ENCODE measurements around the gene SLC15A2. TPM values are rescaled to one million over a fixed set of nuclear protein-coding genes. Genes with fewer than 3 reads are reported as not detected.

Gene SLC15A2
- total and polyA plus RNA-seq, 4 donors: 8.5 to 48.2 (median 29.1) TPM

GRCh38 chr3:121916189-121916588, 22.0 kb downstream of the SLC15A2 start:
- Histone ChIP-seq H3K4me3 (no peak overlapping the region), H3K36me3 (ENCODE audit: control insufficient read depth in 4 of 4, insufficient read depth in 4 of 4, low read length in 4 of 4) (peaks cover 0 to 5% (median 0%) of the 10 kb centered on the region in 4 donors), H3K27ac (ENCODE audit: low read depth in 1 of 2, low read length in 1 of 2) (no peak overlapping the region), H3K9ac (ENCODE audit: insufficient read depth in 1 of 2, low read length in 2 of 2) (no peak overlapping the region), H3K9me3 (ENCODE audit: control insufficient read depth in 4 of 4, insufficient read depth in 3 of 4, low read length in 3 of 4) (no peaks in the 10 kb centered on the region), H3K4me1 (ENCODE audit: control insufficient read depth in 5 of 5, insufficient read depth in 5 of 5, low read length in 5 of 5) (no peaks in the 10 kb centered on the region), H3K27me3 (ENCODE audit: control insufficient read depth in 3 of 3, insufficient read depth in 3 of 3, low read length in 2 of 3) (no peaks in the 10 kb centered on the region)
- DNase-seq: no peak
- TF ChIP-seq CTCF (IDR thresholded peaks at IDR 0.05; ENCODE audit: control extremely low read depth, extremely low read depth): no peak
- ATAC-seq (ENCODE audit: insufficient read depth, low FRiP score): no peak

GRCh38 chr3:121918779-121919483, 24.7 kb downstream of the SLC15A2 start:
- no peak overlapping the region for H3K9ac ChIP-seq (ENCODE audit: insufficient read depth in 1 of 2, low read length in 2 of 2)
- no peak overlapping the region for H3K27ac ChIP-seq (ENCODE audit: low read depth in 1 of 2, low read length in 1 of 2)
- ATAC-seq (ENCODE audit: insufficient read depth, low FRiP score) (no peak), DNase-seq (peak; percentile 36 to 46 (median 40))
- no peaks in the 10 kb centered on the region for H3K27me3 ChIP-seq (ENCODE audit: control insufficient read depth in 3 of 3, insufficient read depth in 3 of 3, low read length in 2 of 3)
- no peak overlapping the region for H3K4me3 ChIP-seq
- H3K36me3 ChIP-seq (ENCODE audit: control insufficient read depth in 4 of 4, insufficient read depth in 4 of 4, low read length in 4 of 4): peaks cover 0 to 5% (median 0%) of the 10 kb centered on the region in 4 donors
- 86 to 88% methylated on average over 19 of the region's 19 CpGs for WGBS, 2 donors
- no peaks in the 10 kb centered on the region for H3K4me1 ChIP-seq (ENCODE audit: control insufficient read depth in 5 of 5, insufficient read depth in 5 of 5, low read length in 5 of 5)
- TF ChIP-seq CTCF (IDR thresholded peaks at IDR 0.05; ENCODE audit: control extremely low read depth, extremely low read depth): no peak
- H3K9me3 ChIP-seq (ENCODE audit: control insufficient read depth in 4 of 4, insufficient read depth in 3 of 4, low read length in 3 of 4): no peaks in the 10 kb centered on the region

GRCh38 chr3:121924734-121925133, 30.5 kb downstream of the SLC15A2 start:
- Histone ChIP-seq H3K4me1 (ENCODE audit: control insufficient read depth in 5 of 5, insufficient read depth in 5 of 5, low read length in 5 of 5) (no peaks in the 10 kb centered on the region), H3K9me3 (ENCODE audit: control insufficient read depth in 4 of 4, insufficient read depth in 3 of 4, low read length in 3 of 4) (no peaks in the 10 kb centered on the region), H3K9ac (ENCODE audit: insufficient read depth in 1 of 2, low read length in 2 of 2) (no peak overlapping the region), H3K27me3 (ENCODE audit: control insufficient read depth in 3 of 3, insufficient read depth in 3 of 3, low read length in 2 of 3) (no peaks in the 10 kb centered on the region), H3K36me3 (ENCODE audit: control insufficient read depth in 4 of 4, insufficient read depth in 4 of 4, low read length in 4 of 4) (peaks cover 0 to 10% (median 0%) of the 10 kb centered on the region in 4 donors), H3K27ac (ENCODE audit: low read depth in 1 of 2, low read length in 1 of 2) (no peak overlapping the region), H3K4me3 (no peak overlapping the region)
- WGBS, 2 donors: 74 to 79% methylated on average over 3 of the region's 3 CpGs
- DNase-seq (no peak), ATAC-seq (ENCODE audit: insufficient read depth, low FRiP score) (no peak)
- no peak for TF ChIP-seq CTCF (IDR thresholded peaks at IDR 0.05; ENCODE audit: control extremely low read depth, extremely low read depth)

GRCh38 chr3:121926380-121926779, 32.2 kb downstream of the SLC15A2 start:
- 0 to 96% methylated on average over 1 of the region's 1 CpG for WGBS, 2 donors
- peaks cover 0 to 14% (median 0%) of the 10 kb centered on the region in 4 donors for H3K36me3 ChIP-seq (ENCODE audit: control insufficient read depth in 4 of 4, insufficient read depth in 4 of 4, low read length in 4 of 4)

More at GRCh38 chr3:121926380-121926779, 32.2 kb downstream of the SLC15A2 start:
- no peak for TF ChIP-seq CTCF (IDR thresholded peaks at IDR 0.05; ENCODE audit: control extremely low read depth, extremely low read depth)
- H3K4me1 ChIP-seq (ENCODE audit: control insufficient read depth in 5 of 5, insufficient read depth in 5 of 5, low read length in 5 of 5): no peaks in the 10 kb centered on the region
- H3K9ac ChIP-seq (ENCODE audit: insufficient read depth in 1 of 2, low read length in 2 of 2): no peak overlapping the region
- no peak overlapping the region for H3K27ac ChIP-seq (ENCODE audit: low read depth in 1 of 2, low read length in 1 of 2)
- DNase-seq (no peak), ATAC-seq (ENCODE audit: insufficient read depth, low FRiP score) (no peak)
- no peak overlapping the region for H3K4me3 ChIP-seq
- no peaks in the 10 kb centered on the region for H3K27me3 ChIP-seq (ENCODE audit: control insufficient read depth in 3 of 3, insufficient read depth in 3 of 3, low read length in 2 of 3)
- H3K9me3 ChIP-seq (ENCODE audit: control insufficient read depth in 4 of 4, insufficient read depth in 3 of 4, low read length in 3 of 4): no peaks in the 10 kb centered on the region

All from lung (tissue), 12 donors.